Activated CD8-positive, alpha-beta memory T cell treated with anti-CD3 and anti-CD28 coated beads for 24 hours (primary cell): ENCODE data around the gene ME3.
"Not testable (repeated sequence)": the region's sequence is repeated elsewhere in the genome, so short reads cannot be mapped to it uniquely, and the experiment has no call there.

ENCODE experiments used
- DNase-seq: peaks from one replicate; pipeline ENCODE4 v3.0.0-alpha.2; 2020

ME3 gene

GRCh38 chr11:86453290-86454030 lies 219.0 kb downstream of the ME3 start:
- no peak for DNase-seq

DNA sequence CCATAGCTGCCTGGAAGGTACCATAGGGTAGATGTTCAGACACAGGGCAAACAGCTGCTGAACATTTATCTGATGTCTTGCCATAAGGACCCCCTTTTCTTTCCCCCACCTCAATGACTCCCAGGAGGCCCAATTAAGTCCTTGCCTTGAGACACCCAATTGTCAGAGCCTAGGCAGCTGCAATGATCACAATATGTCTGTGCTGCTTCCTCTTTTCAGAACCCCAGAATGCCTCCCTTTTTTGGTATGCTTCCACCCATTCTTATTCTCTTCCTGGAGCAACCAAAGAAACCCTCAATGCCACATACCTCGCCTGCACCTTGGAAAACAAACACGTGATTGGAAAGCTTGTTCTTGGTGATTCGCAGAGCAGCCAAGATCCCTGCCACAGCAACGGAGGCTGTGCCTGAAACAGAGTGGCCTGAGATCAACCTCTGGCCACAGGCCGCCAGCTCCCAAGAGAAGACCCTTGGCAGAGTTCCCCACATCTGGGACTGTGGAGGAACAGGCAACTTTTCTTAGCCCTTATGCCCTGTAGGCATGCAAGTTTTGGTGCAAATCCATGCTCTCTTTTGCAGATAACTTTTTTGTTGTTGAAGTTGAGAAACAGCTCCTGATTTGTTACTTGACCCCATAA lies 222.3 kb downstream of the ME3 start:
- DNase-seq = no peak

- no peak for DNase-seq
Observed at GRCh38 chr11:86447763-86448480, 224.5 kb downstream of the ME3 start.

DNA sequence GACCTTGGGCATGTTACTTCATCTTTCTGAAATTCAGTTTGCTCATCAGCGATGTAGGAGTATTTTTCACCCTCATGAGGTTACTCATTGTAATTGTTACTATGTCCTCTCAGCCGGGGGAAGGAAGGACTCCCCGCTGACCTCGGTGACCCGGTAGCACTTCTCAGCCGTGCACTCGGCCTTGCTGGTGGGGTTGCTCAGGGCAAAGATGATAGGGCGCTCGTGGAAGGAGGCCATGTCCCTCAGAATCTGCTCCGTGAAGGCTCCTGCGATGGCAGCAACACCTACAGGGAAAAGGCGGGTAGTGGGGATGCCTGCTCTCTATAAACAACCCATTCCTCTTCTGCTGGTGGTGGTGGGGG lies 225.5 kb downstream of the ME3 start:
- no peak for DNase-seq

- no peak for DNase-seq
Observed at GRCh38 chr11:86446163-86446923, 226.1 kb downstream of the ME3 start.

GRCh38 chr11:86444981-86445380 lies 227.4 kb downstream of the ME3 start:
- no peak for DNase-seq

DNA sequence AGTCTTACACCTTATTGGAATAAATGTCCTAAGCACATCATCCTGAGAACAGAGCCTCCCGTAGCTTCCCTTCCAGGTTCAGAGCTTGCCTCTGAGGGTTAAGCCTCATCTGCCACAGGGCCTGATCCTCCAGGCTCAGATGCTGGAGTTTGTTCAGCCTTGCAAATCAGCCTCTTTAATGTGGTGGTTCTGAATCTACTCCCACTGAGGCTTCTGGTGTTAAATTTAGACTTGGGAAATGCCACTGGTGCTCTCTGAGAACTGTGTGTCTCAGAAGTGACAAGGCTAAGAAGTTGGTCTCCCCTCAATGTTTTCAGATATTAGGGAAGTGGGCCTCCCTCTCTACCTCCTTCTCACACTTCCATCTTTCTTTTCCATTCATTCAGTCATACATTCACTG lies 229.0 kb downstream of the ME3 start:
- no peak for DNase-seq

DNA sequence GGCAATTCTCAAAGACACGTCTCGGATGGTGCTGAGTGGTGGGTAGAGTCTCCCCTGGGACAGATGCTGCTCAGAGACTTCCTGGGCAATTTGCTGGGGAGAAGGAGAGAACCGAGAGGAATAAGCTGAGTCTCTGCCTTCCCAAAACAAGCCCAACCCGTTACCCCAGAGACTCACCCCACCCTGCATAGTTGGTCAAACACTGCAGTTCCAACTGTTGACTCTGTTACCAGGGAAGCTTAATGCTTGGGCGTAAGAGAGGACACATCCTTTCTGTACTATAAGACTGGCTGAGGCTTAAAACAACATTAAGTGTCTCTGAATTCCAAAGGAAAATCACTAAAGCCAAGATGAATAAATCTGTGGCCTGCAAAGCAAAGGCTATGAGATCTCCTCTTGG lies 229.6 kb downstream of the ME3 start:
- DNase-seq = no peak

DNA sequence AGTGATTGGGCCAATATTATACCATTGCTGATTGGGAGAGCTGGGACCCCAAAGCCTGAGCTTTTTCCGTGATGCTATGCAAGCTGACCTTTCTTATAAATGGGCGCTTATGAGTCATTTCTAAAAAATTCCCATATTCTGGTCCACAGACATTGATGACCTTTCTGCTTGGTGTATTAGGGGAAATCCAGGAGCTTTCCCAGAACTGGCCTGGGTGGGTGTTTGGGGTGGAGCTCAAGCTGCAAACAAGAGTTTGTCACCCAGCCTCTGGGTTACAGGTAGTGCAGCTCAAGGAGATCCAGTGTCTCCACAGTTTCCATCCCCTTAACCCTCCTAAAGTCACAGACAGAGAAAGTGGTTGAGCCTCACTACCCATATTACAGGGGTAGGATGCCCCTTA lies 230.0 kb downstream of the ME3 start:
- no peak for DNase-seq

GRCh38 chr11:86440843-86441242 lies 231.6 kb downstream of the ME3 start:
- no peak for DNase-seq

GRCh38 chr11:86440305-86440716 lies 232.1 kb downstream of the ME3 start:
- DNase-seq = no peak

DNA sequence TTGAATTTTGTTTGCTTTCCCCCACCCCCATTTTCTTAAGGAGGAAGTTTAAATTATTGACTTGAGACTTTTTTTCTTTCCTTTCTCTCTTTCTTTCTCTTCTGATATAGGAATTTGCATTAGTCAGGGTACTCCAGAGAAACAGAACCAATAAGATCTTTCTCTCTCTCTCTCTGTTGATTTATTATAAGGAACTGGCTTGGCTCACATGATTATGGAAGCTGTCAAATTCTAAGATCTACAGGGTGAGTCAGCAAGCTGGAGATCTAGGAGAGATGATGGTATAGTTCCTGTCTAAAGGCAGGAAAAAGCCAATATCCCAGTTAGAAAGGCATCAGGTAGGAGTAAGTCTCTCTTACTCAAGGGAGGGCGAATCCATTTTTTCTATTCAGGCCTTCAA lies 233.7 kb downstream of the ME3 start:
- DNase-seq = no peak

DNA sequence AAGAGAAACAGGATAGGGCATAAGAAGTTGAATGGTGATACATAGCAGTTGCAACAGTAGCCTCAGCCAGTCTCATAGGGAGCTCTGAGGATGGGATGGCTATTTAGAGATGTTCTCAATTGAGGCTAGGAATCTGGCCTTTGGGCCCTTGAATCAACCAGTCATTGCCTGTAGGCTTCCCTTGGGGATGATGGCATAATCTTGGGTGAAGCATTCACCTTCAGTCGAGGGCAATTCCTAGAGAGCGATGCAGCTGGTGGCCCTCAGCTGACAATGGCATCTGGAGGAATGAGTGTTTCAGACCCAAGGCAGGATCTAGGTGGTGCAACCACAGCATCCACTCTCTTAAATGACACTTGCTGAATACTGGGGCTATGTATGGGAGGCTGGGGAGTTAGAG lies 236.7 kb downstream of the ME3 start:
- DNase-seq = no peak

GRCh38 chr11:86433361-86434095 lies 238.9 kb downstream of the ME3 start:
- DNase-seq = not testable (repeated sequence)

DNA sequence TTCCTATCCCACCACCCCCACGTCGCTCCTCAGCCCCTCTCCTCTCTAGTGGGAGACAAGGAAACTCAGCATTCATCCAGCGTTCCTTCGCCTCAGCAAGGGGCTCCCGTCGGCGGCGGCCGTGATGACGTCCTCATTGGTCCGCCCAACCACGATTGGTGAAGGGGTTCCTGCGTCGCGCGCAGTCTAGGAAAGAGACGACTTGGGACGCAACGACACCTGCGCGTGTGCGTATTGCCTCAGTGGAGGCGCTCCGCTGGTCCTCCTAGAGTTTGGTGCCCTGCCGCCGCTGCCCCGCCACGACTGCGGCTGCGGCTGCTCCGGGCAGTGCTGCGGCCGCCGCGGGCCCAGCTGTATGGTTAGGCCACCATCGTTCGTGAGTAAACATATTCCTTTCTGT lies 241.2 kb downstream of the ME3 start:
- no peak for DNase-seq

GRCh38 chr11:86427441-86427840 lies 245.0 kb downstream of the ME3 start:
- no peak for DNase-seq

GRCh38 chr11:86423488-86423887 lies 248.9 kb downstream of the ME3 start:
- DNase-seq = not testable (repeated sequence)

GRCh38 chr11:86422371-86422770 lies 250.0 kb downstream of the ME3 start:
- DNase-seq = no peak

GRCh38 chr11:86421946-86422345 lies 250.5 kb downstream of the ME3 start:
- no peak for DNase-seq

DNA sequence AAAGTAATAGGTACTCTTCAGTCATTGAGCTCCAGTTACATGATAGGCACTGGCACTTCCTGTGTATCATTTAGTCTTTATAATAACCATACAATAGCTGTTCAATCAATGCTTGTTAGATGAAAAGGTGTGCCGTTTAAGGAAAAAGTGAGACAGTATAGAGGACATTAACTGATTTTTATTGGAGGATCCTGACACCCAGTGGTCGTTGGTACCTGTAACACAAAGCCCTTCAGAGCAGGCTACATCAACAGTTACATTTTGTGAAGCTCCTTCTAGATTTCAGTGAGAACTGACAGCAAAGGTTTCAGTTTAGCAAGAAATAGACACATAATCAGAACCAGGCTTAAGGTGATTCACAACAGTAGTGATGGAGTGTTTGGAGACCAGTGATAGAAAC lies 253.5 kb downstream of the ME3 start:
- no peak for DNase-seq

- no peak for DNase-seq
Observed at GRCh38 chr11:86418513-86418912, 253.9 kb downstream of the ME3 start.

DNA sequence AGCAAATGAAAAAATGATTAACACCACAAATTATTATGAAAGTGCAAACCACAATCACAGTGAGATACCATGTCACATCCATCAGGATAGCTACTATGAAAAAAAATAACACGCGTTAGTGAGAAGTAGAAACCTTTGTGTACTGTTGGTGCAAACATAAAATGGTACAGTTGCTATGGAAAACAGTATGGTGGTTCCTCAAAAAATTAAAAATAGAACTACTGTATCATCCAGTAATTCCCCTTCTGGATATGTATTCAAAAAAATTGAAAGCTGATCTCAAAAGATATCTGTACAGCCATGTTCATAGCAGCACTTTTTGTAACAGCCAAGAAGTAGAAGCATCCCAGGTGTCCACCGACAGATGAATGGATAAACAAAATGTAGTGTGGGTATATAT lies 254.3 kb downstream of the ME3 start:
- DNase-seq = no peak

GRCh38 chr11:86416951-86417350 lies 255.5 kb downstream of the ME3 start:
- not testable (repeated sequence) for DNase-seq
